Medulla oblongata (tissue), 1 donor: ENCODE measurements around the gene LHFPL5.

Experiments
- DNase-seq: peaks from one replicate; pipeline ENCODE4 v3.0.0-alpha.2; 2015; ENCODE audit errors: extremely low spot score

Gene LHFPL5

GRCh38 chr6:35804996-35805736 is at the start of gene LHFPL5:
TSS of gene LHFPL5 (plus strand) at chr6:35805352. CDS start at chr6:35805671, 319 bp downstream.
- peak; percentile 6 for DNase-seq

DNA sequence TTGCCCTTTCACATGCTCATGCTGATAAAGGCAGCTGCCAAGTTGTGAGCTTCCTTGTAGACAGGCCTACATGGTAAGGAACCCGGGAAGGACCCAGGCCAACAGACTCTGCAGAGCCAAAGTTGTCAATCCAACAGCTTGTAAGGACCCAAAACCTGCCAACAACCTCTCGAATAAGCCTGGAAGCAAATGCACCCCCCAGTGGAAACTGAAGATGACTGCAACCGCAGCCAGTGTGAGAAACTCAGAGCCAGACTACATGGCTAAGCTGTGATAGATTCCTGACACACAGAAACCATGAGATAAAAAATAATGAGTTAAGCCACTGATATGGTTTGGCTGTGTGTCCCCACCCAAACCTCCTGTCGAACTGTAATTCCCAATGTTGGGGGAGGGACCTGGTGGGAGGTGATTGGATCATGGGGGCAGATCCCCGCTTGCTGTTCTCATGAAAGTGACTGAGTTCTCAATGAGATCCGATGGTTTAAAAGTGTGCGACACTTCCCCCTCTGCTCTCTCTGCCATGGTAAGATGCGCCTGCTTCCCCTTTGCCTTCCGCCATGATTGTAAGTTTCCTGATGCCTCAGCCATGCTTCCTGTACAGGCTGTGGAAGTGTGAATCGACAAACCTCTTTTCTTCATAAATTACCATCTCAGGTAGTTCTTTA is 47.6 kb upstream of the LHFPL5 start:
- no peak for DNase-seq

GRCh38 chr6:35759426-35759825 is 45.7 kb upstream of the LHFPL5 start:
- no peak for DNase-seq

GRCh38 chr6:35765739-35766138 is 39.4 kb upstream of the LHFPL5 start:
- DNase-seq, result no peak

DNA sequence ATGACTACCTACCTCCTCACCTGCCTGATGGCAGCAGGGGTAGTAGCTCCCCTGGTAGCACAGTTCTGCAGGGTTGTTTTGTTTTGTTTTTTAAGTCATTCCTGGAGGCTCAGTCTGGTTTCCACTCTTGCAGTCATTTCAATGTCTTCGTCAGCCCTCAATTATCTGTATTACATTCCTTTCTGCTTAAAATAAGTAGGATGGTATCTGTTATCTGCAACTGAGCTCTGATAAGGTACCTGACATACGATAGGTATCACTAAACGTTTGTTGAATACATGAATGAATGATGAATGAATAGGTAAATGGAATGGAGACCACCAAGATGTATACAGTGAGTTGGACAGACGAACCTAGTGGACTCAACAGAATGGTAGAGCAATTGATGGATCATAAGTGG is 35.9 kb upstream of the LHFPL5 start:
- no peak for DNase-seq

DNA sequence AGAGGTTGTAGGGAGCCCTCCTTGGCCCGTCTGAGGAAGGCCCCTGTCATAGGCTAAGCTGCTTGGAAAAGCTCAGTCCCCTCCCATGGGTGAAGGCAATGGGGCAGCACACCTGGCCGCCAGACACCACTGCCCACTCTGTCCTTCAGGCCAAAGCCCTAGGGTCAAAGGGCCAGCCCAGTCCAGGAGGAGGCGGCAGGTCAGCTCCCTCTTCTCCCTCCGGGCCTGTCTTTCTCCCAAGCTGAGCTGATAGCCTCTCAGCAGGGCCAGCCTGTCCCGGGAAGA is 33.9 kb upstream of the LHFPL5 start:
- no peak for DNase-seq

DNA sequence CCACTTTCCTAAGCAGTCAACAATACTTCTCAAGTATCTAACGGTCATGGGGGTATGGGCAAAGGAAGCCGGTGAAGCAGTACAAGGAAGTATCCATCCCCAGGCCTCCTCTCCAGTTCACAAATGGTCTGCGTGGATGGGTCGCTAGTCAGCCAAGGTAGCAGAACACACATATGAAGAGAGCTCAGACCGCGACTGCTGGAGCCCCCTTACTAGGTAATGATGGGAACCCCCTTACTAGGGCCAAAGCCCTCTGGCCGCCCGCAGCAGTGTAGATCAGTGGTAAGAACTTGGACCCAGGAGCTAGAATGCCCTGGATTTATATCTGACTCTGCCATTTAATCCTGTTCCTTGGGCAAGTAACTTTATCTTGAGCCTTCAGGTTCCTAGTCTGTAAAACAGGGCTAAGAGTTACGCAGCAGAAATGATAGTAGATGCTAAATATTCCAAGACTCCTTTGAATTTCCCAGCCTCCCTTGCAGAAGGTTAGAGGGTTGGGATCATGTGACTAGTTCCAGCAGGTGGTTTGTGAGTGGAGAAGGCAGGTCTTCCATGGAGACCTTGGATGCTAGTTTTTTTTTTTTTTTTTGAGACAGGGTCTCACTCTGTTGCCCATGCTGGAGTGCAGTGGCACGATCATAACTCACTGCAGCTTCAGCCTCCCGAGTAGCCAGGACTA is 30.9 kb upstream of the LHFPL5 start:
- no peak for DNase-seq

GRCh38 chr6:35775031-35775430 is 30.1 kb upstream of the LHFPL5 start:
- no peak for DNase-seq

DNA sequence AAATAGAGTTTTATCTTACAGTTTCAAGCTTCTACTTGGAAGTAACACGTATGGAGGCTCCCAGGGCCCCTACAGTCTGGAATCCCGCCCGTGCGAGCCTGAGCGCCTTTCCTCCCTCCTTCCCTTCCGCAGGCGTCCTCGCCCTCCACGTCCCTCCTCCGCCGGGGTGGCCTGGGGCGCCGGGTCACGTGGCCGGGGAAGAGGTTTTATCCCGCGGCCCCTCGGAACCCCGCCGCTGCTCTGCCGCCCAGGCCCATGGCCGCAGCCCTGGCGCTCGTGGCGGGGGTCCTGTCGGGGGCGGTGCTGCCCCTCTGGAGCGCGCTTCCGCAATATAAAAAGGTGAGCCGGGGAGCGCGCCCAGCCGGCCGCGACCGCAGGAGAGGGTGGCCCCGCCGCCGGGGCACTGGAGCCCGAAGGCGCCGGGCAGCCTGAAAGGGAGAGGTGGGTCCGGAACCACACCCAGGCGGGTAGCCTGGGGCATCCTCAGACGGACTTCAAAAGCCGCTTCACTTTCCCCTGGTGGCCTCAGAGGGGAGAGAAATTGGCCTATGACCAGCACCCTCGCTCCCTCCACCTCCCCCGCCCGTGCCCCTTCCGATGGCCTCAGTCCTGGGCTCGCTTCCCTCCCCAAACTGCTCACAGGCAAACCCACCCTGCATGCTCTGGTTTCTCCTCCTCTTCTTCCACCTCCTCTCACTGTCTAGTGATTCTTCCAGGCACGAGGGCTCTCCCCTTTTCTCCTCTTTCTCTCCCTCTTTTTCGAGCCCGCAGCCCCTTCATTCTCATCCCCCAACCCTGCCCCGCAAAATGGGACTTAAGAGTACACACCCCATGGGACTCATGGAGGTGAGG is 28.6 kb upstream of the LHFPL5 start, which contains the start of gene CLPSL2:
CLPSL2 (plus strand) TSS at position 235 of the 852 bp plus-strand sequence; CDS start at position 256, 21 bp downstream.
- DNase-seq, result no peak

DNA sequence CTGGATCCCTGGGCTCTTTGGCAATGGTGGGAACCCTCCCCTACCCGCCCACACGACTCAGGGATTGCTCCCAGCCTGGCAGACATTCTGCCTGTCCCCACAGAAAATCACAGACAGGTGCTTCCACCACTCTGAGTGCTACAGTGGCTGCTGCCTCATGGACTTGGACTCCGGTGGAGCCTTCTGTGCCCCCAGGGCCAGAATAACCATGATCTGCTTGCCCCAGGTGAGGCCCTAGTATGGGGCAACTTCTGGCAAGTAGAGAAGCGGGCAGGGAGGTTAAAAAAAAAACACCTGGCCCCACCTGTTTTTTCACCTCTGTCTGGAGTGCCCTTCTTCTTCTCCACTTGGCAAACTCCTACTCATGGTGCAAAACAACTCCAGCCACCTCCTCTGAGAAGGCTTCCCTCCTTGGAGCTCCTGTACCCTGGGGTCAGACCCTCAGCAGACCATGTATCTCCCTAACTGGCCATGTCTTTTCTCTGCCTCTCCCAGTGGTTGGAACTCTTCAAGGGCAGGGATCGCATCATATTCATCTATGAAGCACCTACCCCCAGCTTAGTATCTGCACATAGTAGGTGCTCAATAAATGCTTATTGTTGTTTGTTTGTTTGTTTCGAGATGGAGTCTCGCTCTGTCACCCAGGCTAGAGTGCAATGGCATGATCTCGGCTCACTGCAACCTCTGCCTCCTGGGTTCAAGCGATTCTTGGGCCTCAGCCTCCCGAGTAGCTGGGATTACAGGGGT is 27.6 kb upstream of the LHFPL5 start:
- no peak for DNase-seq

- no peak for DNase-seq
Measured at GRCh38 chr6:35778437-35778836, 26.7 kb upstream of the LHFPL5 start.

DNA sequence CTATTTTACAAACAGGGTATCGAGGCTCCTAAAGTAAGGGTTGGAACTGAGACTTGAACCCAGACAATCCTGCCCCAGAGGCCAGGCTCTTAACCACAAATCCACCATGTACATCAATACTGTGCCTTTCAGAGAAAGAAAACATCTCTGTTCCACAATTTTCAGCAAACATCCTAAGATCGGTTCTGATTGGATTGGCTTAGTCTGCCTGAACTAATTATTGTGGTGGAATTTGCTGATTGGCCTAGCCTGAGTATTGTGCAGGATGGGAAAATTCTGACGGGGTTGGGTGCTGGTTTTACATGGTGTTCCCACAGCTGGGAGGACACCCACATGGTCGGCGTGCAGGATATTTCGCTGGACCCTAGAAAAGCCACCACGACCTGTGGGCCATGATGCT is 24.4 kb upstream of the LHFPL5 start, which contains the start of gene CLPSL1:
CLPSL1 (plus strand) TSS at position 301 of the 400 bp plus-strand sequence; CDS start at position 393, 92 bp downstream.
- DNase-seq, result no peak

GRCh38 chr6:35781290-35781689 is 23.9 kb upstream of the LHFPL5 start:
- DNase-seq, result no peak

DNA sequence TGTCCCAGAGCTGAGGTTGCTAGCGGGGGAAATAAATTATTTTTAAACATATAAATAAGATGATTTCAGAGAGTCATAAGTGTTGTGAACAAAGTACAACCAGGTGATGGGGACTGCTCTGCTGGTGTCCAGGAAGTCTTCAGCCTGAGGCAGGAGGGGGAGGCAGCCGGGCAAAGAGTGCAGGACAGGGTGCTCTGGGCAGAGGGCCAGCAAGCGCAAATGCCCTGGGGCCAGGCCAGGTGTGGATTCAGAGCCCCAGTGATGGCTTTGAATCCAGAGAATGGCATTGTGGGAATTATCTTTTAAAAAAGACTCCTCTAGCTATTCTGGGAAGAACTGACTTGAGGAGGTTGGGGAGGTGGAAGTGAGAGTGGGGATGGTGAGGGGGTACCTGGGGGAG is 22.7 kb upstream of the LHFPL5 start:
- DNase-seq, result no peak

- no peak for DNase-seq
Measured at GRCh38 chr6:35784200-35784599, 21.0 kb upstream of the LHFPL5 start.

DNA sequence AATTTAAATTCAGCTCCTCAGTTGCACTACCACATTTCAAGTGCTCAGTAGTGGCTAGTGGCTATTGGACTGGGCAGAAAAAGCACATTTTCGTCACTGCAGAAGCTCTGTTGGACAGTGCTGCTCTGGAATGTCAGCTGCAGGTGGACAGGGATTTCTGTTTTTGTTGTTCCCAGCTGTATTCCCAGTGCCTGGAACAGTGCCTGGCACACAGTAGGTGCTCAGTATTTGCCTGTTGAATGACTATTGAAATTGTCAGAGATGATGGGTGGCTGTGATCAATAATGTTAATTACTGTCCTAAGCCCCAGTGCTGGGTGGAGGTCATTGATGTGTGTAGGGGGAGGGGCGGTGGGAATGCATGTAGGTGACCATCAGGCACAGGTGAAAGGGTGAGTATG is 18.9 kb upstream of the LHFPL5 start:
- no peak for DNase-seq

DNA sequence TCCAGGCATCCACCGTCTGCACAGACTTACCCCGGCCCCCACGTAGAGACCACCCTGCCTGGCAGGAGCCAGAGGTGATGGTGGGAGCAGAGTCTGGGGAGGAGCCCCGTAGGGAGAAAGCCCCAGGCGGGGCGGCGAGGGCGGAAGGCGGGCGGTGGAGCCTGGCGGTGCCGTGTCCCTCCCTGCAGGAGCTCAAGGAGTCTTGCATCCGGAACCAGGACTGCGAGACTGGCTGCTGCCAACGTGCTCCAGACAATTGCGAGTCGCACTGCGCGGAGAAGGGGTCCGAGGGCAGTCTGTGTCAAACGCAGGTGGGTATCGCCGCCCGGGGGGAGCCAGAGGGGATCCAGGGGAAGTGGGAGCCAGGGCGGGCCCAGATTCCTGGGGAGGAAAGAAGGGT is 18.3 kb upstream of the LHFPL5 start:
- no peak for DNase-seq

GRCh38 chr6:35787266-35788218 is 17.6 kb upstream of the LHFPL5 start:
- DNase-seq, result no peak

DNA sequence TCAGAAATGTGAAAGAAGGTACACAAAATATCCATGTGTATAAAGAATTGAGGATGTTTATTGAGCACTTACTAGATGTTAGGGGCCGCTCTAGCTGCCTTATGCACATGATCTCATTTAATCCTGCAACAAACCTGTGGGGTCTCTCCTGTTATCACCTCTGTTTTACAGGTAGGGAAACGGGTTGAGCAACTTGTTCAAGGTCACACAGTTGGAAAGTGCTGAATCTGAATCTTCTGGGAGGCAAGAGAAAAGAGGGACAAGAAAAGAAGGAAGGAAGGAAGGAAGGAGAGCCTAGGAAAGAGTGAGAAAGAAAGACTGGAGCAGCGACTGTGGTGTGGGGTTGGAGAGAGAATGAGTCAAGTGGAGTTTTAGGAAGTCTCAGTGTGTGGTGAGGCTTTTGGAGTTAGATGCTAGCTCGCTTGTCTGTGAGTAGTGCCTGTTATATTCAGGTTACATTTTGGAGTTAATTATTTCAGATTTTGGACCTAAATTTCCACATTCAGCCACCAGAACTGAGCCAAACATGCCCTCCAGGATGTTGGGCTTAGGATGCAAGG is 16.6 kb upstream of the LHFPL5 start:
- no peak for DNase-seq

DNA sequence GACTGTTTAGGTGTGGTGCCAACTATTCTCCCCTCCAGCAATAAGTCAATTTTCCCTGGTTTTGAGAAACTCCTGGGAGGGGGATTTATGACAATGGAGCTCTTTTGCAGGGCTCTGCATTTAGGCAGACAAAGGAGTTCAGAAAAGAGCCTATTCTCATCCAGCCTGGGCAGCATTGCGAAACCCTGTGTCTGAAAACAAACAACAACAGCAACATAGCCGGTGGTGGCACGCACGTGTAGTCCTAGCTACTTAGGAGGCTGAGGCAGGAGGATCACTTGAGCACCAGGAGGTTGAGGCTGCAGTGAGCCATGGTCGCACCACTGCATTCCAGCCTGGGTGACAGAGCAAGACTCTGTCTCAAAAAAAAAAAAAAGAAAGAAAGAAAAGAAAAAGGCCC is 14.5 kb upstream of the LHFPL5 start:
- no peak for DNase-seq
